Adrenal gland (tissue), 5 donors: ENCODE results near the gene PFKFB2.

Experiments used
- POLR2A ChIP-seq, 2 donors: fragments of 450-650 bp; IDR thresholded peaks; one replicate each; pipeline ENCODE4 v1.6.1; 2017; ENCODE audit warnings: antibody characterized with exemption in 2 of 2, mild to moderate bottlenecking in 2 of 2, moderate library complexity in 1 of 2
- TF ChIP-seq, protein P1 (sequence below), 6 experiments: fragments of 450-650 bp in 4 of 6; fragments of 200-600 bp in 2 of 6; sonication (generic) in 1 of 6; IDR thresholded peaks; 1 replicate in 5 of 6; 2 replicates in 1 of 6; pipeline versions ENCODE4 v1.5.1 to v1.8.0; 2016 to 2021; ENCODE audit warnings: antibody characterized with exemption in 6 of 6, mild to moderate bottlenecking in 2 of 6, moderate library complexity in 1 of 6
- donor health status: DM: no; HTN: no; CAD: no.

- TF ChIP-seq, protein P1, sequence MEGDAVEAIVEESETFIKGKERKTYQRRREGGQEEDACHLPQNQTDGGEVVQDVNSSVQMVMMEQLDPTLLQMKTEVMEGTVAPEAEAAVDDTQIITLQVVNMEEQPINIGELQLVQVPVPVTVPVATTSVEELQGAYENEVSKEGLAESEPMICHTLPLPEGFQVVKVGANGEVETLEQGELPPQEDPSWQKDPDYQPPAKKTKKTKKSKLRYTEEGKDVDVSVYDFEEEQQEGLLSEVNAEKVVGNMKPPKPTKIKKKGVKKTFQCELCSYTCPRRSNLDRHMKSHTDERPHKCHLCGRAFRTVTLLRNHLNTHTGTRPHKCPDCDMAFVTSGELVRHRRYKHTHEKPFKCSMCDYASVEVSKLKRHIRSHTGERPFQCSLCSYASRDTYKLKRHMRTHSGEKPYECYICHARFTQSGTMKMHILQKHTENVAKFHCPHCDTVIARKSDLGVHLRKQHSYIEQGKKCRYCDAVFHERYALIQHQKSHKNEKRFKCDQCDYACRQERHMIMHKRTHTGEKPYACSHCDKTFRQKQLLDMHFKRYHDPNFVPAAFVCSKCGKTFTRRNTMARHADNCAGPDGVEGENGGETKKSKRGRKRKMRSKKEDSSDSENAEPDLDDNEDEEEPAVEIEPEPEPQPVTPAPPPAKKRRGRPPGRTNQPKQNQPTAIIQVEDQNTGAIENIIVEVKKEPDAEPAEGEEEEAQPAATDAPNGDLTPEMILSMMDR (IDR thresholded peaks at IDR 0.05), result no peak
- peak in 1 of 2 donors; percentile 39 for TF ChIP-seq POLR2A (IDR thresholded peaks at IDR 0.05)
Measured at GRCh38 chr1:207025146-207025880, 27.8 kb upstream of the PFKFB2 start.
